Stimulated activated CD4-positive, alpha-beta T cell treated with anti-CD3 and anti-CD28 coated beads, Interleukin-4, amount 100 ng/mL, for 48 hours (primary cell): ENCODE data around the gene IRF3.
"Not testable (repeated sequence)": the region's sequence is repeated elsewhere in the genome, so short reads cannot be mapped to it uniquely, and the experiment has no call there.

Experiments used
- DNase-seq, 2 donors: peaks; one replicate each; pipeline ENCODE4 v3.0.0-alpha.2; 2020; ENCODE audit warnings: low read depth in 2 of 2

The IRF3 gene

GRCh38 chr19:49617860-49618259 is 47.8 kb downstream of the IRF3 start:
- DNase-seq: not testable (repeated sequence)

- no peak for DNase-seq
Measured at GRCh38 chr19:49616945-49617344, 48.7 kb downstream of the IRF3 start.

- no peak for DNase-seq
Measured at GRCh38 chr19:49616532-49616931, 49.1 kb downstream of the IRF3 start.

- DNase-seq: no peak
Measured at GRCh38 chr19:49615861-49616260, 49.8 kb downstream of the IRF3 start.

GRCh38 chr19:49614096-49614833 is 51.4 kb downstream of the IRF3 start:
- no peak for DNase-seq

GRCh38 chr19:49613374-49613773 is 52.3 kb downstream of the IRF3 start:
- DNase-seq: no peak
